Stomach (tissue), 9 donors: ENCODE measurements around the gene PDP2. TPM values are rescaled to one million over a fixed set of nuclear protein-coding genes. Genes with fewer than 3 reads are reported as not detected.

Source experiments
- DNase-seq, 2 donors: peaks; one replicate each; pipeline versions ENCODE4 v3.0.0 to v3.0.0-alpha.2; 2013 to 2019
- H3K27ac ChIP-seq, 5 donors: fragments of 200-600 bp in 4 of 5; sonication (generic) in 4 of 5; one replicate each; pipeline ENCODE4 v1.5.1; 2013 to 2019; ENCODE audit warnings: mild to moderate bottlenecking in 1 of 5, moderate library complexity in 1 of 5
- H3K27me3 ChIP-seq, 3 donors: fragments of 200-600 bp; sonication (generic); one replicate each; pipeline ENCODE4 v1.5.1; 2017 to 2019; ENCODE audit warnings: mixed run types in 1 of 3
- H3K36me3 ChIP-seq, 4 donors: fragments of 200-600 bp; sonication (generic); 1 replicate in 3 of 4; 2 replicates in 1 of 4; pipeline ENCODE4 v1.5.1; 2016 to 2019
- H3K4me1 ChIP-seq, 4 donors: fragments of 200-600 bp; sonication (generic); one replicate each; pipeline ENCODE4 v1.5.1; 2016 to 2019
- H3K4me3 ChIP-seq, 4 donors: fragments of 200-600 bp; sonication (generic) in 3 of 4; one replicate each; pipeline ENCODE4 v1.5.1; 2016 to 2019; ENCODE audit warnings: mild to moderate bottlenecking in 1 of 4
- H3K9me3 ChIP-seq, 4 donors: fragments of 200-600 bp; sonication (generic); one replicate each; pipeline ENCODE4 v1.5.1; 2016 to 2019
- EP300 ChIP-seq: sonication (generic); formaldehyde crosslinking; IDR thresholded peaks from one replicate; pipeline ENCODE4 v1.6.1; 2017; ENCODE audit warnings: antibody characterized with exemption
- POLR2A ChIP-seq, 4 donors: fragments of 450-650 bp; IDR thresholded peaks; one replicate each; pipeline ENCODE4 v1.6.1; 2016; ENCODE audit warnings: antibody characterized with exemption in 4 of 4, control low read depth in 2 of 4, mild to moderate bottlenecking in 1 of 4, moderate library complexity in 1 of 4
- POLR2AphosphoS5 ChIP-seq, 3 donors: sonication (generic); formaldehyde crosslinking; IDR thresholded peaks; one replicate each; pipeline ENCODE4 v1.6.1; 2016; ENCODE audit warnings: antibody characterized with exemption in 3 of 3
- WGBS, 5 donors: extraction: QIAGEN DNeasy Blood & Tissue Kit in 3 of 5; methylation state at CpG; one replicate each; pipeline versions ENCODE4 v1.1.5 to v1.1.7; 2013 to 2018; 5-methylcytosine and 5-hydroxymethylcytosine counted together
- intact Hi-C: fragments of 100-400 bp; cut with DNase I; formaldehyde crosslinking; loops from one replicate; pipeline ENCODE4 v1.15.1; 2023; ENCODE audit warnings: low total_unique reads
- polyA plus RNA-seq, 3 donors: library from polyadenylated mRNA; stranded (reverse); fragments of 200-250 nt; gene quantifications; one replicate each; pipeline ENCODE4 v1.2.3, GENCODE V29; 2013
- total RNA-seq, 5 donors: library from RNA; depleted of rRNA; stranded (reverse); fragments of >200 nt; gene quantifications; one replicate each; pipeline versions ENCODE4 v1.1.0 to v1.2.3, GENCODE V29; 2014 to 2016
- TF ChIP-seq, protein P1 (sequence below), 7 experiments: fragments of 450-650 bp in 4 of 7; fragments of 200-600 bp in 3 of 7; sonication (generic) in 3 of 7; IDR thresholded peaks; one replicate each; pipeline ENCODE4 v1.5.1; 2016 to 2019; ENCODE audit warnings: antibody characterized with exemption in 7 of 7, control low read depth in 2 of 7, mild to moderate bottlenecking in 1 of 7
- donor health status: healthy with polysubstance abuse.
- donor health status: Bipolar disorder and iron deficiency.
- donor health status: healthy.

The PDP2 gene
- total and polyA plus RNA-seq, 8 donors, result 1.6 to 96.9 (median 5.0) TPM

DNA sequence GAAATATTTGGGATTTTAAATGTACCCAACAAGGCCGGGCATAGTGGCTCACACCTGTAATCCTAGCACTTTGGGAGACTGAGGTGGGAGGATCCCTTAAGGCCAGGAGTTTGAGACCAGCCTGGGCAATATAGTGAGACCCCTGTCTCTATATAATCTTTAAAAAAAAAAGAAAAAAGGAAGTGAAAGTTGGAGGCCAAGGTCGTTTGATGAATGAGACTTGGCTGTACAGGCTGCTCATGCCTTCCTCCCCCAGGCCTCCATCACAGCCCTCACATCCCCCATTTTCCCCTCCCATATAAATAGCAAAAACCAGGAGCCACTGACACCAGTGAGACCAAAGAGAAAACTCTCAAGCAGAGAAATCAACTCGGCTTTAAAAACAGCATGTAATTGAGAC, 39.4 kb upstream of the PDP2 start:
- peak in 1 of 2 donors; percentile 1 for DNase-seq
- Histone ChIP-seq H3K27me3 (peaks cover 5 to 32% (median 22%) of the 10 kb centered on the region in 3 donors), H3K4me3 (no peak overlapping the region), H3K9me3 (no peaks in the 10 kb centered on the region), H3K27ac (no peak overlapping the region), H3K36me3 (no peaks in the 10 kb centered on the region), H3K4me1 (peaks cover 14 to 20% (median 16%) of the 10 kb centered on the region in 4 donors)
- intact Hi-C loops, result no loop called here
- 50 to 62% (median 55%) methylated on average over 3 of the region's 3 CpGs for WGBS, 5 donors
- TF ChIP-seq EP300, result no peak
- no peak for TF ChIP-seq POLR2AphosphoS5 (IDR thresholded peaks at IDR 0.05)

- Histone ChIP-seq H3K27ac (no peak overlapping the region), H3K36me3 (no peaks in the 10 kb centered on the region), H3K4me3 (no peak overlapping the region), H3K9me3 (no peaks in the 10 kb centered on the region), H3K27me3 (peaks cover 5 to 37% (median 24%) of the 10 kb centered on the region in 3 donors), H3K4me1 (peaks cover 14 to 20% (median 16%) of the 10 kb centered on the region in 4 donors)
- TF ChIP-seq, protein P1, sequence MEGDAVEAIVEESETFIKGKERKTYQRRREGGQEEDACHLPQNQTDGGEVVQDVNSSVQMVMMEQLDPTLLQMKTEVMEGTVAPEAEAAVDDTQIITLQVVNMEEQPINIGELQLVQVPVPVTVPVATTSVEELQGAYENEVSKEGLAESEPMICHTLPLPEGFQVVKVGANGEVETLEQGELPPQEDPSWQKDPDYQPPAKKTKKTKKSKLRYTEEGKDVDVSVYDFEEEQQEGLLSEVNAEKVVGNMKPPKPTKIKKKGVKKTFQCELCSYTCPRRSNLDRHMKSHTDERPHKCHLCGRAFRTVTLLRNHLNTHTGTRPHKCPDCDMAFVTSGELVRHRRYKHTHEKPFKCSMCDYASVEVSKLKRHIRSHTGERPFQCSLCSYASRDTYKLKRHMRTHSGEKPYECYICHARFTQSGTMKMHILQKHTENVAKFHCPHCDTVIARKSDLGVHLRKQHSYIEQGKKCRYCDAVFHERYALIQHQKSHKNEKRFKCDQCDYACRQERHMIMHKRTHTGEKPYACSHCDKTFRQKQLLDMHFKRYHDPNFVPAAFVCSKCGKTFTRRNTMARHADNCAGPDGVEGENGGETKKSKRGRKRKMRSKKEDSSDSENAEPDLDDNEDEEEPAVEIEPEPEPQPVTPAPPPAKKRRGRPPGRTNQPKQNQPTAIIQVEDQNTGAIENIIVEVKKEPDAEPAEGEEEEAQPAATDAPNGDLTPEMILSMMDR (IDR thresholded peaks at IDR 0.05), result no peak
- TF ChIP-seq EP300, result no peak
- TF ChIP-seq POLR2A (IDR thresholded peaks at IDR 0.05), result no peak
- no peak for TF ChIP-seq POLR2AphosphoS5 (IDR thresholded peaks at IDR 0.05)
- intact Hi-C loops, result no loop called here
- WGBS, 5 donors, result 70 to 90% (median 82%) methylated on average over 4 of the region's 4 CpGs
- DNase-seq, result peak in 1 of 2 donors; percentile 0
Measured at GRCh38 chr16:66841366-66841765, 38.9 kb upstream of the PDP2 start.

DNA sequence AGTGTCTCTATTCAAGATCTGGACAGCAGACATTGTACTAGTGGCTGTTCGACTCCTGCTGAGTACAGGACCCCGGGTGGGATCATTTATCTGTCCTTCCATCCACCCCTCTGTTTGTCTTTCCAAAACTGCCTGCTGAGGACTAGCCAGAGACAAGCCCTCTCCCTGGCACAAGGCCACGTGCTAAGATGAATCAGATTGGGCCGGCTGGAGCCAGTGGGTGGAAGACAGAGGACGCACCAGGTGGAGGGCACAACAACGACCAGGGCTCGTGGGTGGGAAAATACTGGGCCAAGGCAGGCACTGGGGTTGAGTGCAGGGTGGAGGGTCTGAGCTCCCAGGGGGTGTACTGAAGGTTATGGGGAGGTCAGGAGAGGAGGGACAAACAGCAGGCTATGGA, 37.5 kb upstream of the PDP2 start:
- intact Hi-C loops, result no loop called here
- peak in 1 of 2 donors; percentile 25 for DNase-seq
- WGBS, 5 donors, result 59 to 68% (median 64%) methylated on average over 7 of the region's 7 CpGs
- Histone ChIP-seq H3K9me3 (no peaks in the 10 kb centered on the region), H3K27ac (no peak overlapping the region), H3K36me3 (no peaks in the 10 kb centered on the region), H3K4me3 (no peak overlapping the region), H3K27me3 (peaks cover 5 to 51% (median 36%) of the 10 kb centered on the region in 3 donors), H3K4me1 (peaks cover 14 to 20% (median 16%) of the 10 kb centered on the region in 4 donors)
- TF ChIP-seq, protein P1 (IDR thresholded peaks at IDR 0.05), result no peak
- no peak for TF ChIP-seq EP300

DNA sequence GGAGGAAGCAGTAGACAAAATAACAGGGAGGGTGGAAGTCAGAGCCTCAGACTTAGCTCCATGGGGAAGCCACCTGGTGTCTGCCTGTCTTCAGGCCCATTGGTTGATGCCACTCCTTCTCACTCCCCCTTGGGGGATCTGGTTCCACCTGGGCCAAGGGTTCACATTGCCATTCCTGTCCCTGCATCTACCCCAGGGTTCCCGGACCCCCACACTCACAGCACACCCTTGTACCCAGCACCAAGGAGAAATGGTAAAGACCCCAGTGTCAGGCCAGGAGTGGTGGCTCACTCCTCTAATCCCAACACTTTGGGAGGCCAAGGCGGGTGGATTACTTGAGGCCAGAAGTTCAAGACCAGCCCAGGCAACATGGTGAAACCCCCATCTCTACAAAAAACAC, 37.1 kb upstream of the PDP2 start:
- Histone ChIP-seq H3K27ac (no peak overlapping the region), H3K4me3 (no peak overlapping the region), H3K4me1 (peaks cover 14 to 20% (median 16%) of the 10 kb centered on the region in 4 donors), H3K9me3 (no peaks in the 10 kb centered on the region), H3K27me3 (peaks cover 5 to 51% (median 36%) of the 10 kb centered on the region in 3 donors), H3K36me3 (no peaks in the 10 kb centered on the region)
- intact Hi-C loops, result no loop called here
- DNase-seq, result no peak
- TF ChIP-seq, protein P1 (IDR thresholded peaks at IDR 0.05), result no peak
- no peak for TF ChIP-seq EP300
- TF ChIP-seq POLR2AphosphoS5 (IDR thresholded peaks at IDR 0.05), result no peak
- WGBS, 5 donors, result 95 to 100% (median 97%) methylated on average over 2 of the region's 2 CpGs

DNA sequence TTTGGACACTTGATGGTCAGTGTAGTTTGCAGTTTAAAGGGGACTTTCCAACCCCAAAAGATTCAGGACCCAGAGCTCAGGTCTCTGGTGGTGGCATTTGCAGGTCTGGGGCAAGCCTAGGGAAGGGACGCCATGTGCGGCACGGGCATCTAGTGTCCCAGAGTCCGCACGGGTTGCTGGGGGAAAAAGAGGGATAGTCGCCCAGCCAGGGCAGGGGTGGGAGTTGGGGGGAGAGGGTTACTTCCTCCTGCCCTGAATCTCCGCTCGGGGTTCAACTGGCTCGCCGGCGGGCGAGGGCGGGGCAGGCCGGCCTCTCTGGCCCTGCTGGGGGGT, 36.3 kb upstream of the PDP2 start:
- 6 to 53% (median 19%) methylated on average over 6 to 14 of the region's 14 CpGs for WGBS, 5 donors
- Histone ChIP-seq H3K36me3 (no peaks in the 10 kb centered on the region), H3K9me3 (no peaks in the 10 kb centered on the region), H3K27ac (no peak overlapping the region), H3K4me3 (peak overlapping the region; percentile 40 to 65 (median 48)), H3K4me1 (peaks cover 14 to 20% (median 16%) of the 10 kb centered on the region in 4 donors), H3K27me3 (peaks cover 5 to 59% (median 36%) of the 10 kb centered on the region in 3 donors)
- TF ChIP-seq, protein P1 (IDR thresholded peaks at IDR 0.05), result no peak
- TF ChIP-seq EP300, result no peak
- TF ChIP-seq POLR2AphosphoS5 (IDR thresholded peaks at IDR 0.05), result no peak
- TF ChIP-seq POLR2A (IDR thresholded peaks at IDR 0.05), result no peak
- intact Hi-C loops, result no loop called here
- peak in 1 of 2 donors; percentile 56 for DNase-seq
